SU-DHL-6 (cell line): ENCODE measurements around the gene FGF8.

Experiments
- EZH2phosphoT487 ChIP-seq: fragments of 200-600 bp; sonication (generic), shearing (Covaris generic); conservative IDR thresholded peaks from 2 replicates; pipeline ENCODE4 v1.6.1; 2018; ENCODE audit warnings: mild to moderate bottlenecking, antibody characterized with exemption, low read length, moderate library complexity, mixed read lengths
- TF ChIP-seq, protein P1 (sequence below): fragments of 200-600 bp; sonication (generic); IDR thresholded peaks from one replicate; pipeline ENCODE4 v1.5.1; 2017; ENCODE audit warnings: antibody characterized with exemption, mild to moderate bottlenecking, low read length, moderate library complexity; ENCODE audit not compliant: insufficient read depth, poor library complexity, severe bottlenecking

DNA sequence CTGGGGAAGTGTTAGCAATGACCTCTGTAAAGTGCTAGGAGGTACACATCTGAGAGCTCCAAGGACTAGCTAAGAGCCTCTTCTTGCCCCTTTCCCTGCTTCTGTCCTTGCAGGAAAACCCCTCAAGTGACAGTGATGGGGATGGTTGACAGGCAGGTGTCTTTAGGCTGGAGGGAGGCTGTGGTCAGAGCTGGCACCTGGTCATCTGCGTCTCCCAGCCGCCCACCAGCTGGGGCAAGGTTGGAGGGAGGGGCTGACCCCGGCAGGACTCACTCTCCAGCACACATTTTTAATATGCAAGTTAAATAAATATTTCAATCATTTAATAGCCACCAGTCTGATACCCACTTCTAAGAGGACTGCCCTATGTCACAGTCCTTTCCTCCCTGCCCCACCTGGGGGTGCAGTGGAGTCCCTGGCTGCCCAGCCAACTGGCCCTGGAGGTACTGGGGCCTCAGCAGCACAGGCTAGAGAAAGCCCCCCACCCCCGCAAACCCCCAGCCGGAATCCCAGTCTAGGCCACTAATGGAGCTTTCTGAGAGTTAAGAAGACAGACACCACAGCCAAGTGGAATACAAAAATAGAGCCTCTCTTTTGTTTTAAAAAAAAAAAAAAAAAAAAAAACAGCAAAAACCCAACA is 6.3 kb downstream of the FGF8 start:
- TF ChIP-seq EZH2phosphoT487, result no peak
- TF ChIP-seq, protein P1, sequence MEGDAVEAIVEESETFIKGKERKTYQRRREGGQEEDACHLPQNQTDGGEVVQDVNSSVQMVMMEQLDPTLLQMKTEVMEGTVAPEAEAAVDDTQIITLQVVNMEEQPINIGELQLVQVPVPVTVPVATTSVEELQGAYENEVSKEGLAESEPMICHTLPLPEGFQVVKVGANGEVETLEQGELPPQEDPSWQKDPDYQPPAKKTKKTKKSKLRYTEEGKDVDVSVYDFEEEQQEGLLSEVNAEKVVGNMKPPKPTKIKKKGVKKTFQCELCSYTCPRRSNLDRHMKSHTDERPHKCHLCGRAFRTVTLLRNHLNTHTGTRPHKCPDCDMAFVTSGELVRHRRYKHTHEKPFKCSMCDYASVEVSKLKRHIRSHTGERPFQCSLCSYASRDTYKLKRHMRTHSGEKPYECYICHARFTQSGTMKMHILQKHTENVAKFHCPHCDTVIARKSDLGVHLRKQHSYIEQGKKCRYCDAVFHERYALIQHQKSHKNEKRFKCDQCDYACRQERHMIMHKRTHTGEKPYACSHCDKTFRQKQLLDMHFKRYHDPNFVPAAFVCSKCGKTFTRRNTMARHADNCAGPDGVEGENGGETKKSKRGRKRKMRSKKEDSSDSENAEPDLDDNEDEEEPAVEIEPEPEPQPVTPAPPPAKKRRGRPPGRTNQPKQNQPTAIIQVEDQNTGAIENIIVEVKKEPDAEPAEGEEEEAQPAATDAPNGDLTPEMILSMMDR, result no peak
